SK-N-SH (cell line): Measurements from ENCODE around the gene OR52B6. TPM values are rescaled to one million over a fixed set of nuclear protein-coding genes. Genes with fewer than 3 reads are reported as not detected.

Source experiments
- CTCF ChIA-PET: fragments of 300-600, 350-600 bp; formaldehyde crosslinking; extraction: SDS; loops from one replicate; lab custom pipeline; 2021; lab: Yijun Ruan, JAX
- POLR2A ChIA-PET: fragments of 350-600 bp; sonication (Branson Sonifier 250); formaldehyde crosslinking; extraction: SDS; loops from one replicate; lab custom pipeline; 2020; ENCODE audit warnings: antibody characterized with exemption, inconsistent platforms; lab: Yijun Ruan, JAX
- DNase-seq: peaks from one replicate; pipeline ENCODE4 v3.0.0; 2012
- H2AFZ ChIP-seq: fragments of 200-600 bp; sonication (generic); 2 replicates; pipeline ENCODE4 v1.8.1; 2016; ENCODE audit warnings: antibody characterized with exemption, mild to moderate bottlenecking, low read depth
- H3F3A ChIP-seq: fragments of 200-600 bp; sonication (generic); replicated peaks from 2 replicates; pipeline ENCODE3; 2016; ENCODE audit warnings: antibody characterized with exemption, mild to moderate bottlenecking; ENCODE audit not compliant: insufficient read depth
- H3K27ac ChIP-seq, 2 experiments: fragments of 200-500 bp in 1 of 2; fragments of 200-600 bp in 1 of 2; sonication (Bioruptor generic) in 1 of 2; sonication (generic), shearing (Covaris generic) in 1 of 2; 2 replicates each; pipeline versions ENCODE4 v1.5.1 to v1.6.1; 2014 to 2016; ENCODE audit warnings: low read depth in 2 of 2, inconsistent platforms in 1 of 2, low read length in 1 of 2, mild to moderate bottlenecking in 1 of 2, mixed read lengths in 1 of 2
- H3K27me3 ChIP-seq: fragments of 200-600 bp; sonication (generic), shearing (Covaris generic); 2 replicates; pipeline ENCODE4 v1.6.1; 2016; ENCODE audit warnings: mixed run types; ENCODE audit not compliant: insufficient read depth
- H3K36me3 ChIP-seq, 2 experiments: fragments of 200-500 bp in 1 of 2; fragments of 200-600 bp in 1 of 2; sonication (Bioruptor generic) in 1 of 2; sonication (generic) in 1 of 2; replicated peaks in 1 of 2; 2 replicates each; pipeline versions ENCODE3 to v1.5.1; 2014 to 2016; ENCODE audit warnings: low read length in 1 of 2, mild to moderate bottlenecking in 1 of 2; ENCODE audit not compliant: insufficient read depth in 2 of 2, control insufficient read depth in 1 of 2
- H3K4me1 ChIP-seq, 2 experiments: fragments of 200-500 bp in 1 of 2; fragments of 200-600 bp in 1 of 2; sonication (Bioruptor generic) in 1 of 2; sonication (generic), shearing (Covaris generic) in 1 of 2; 2 replicates each; pipeline versions ENCODE4 v1.5.1 to v1.6.1; 2014 to 2016; ENCODE audit warnings: low read depth in 1 of 2, low read length in 1 of 2, mixed run types in 1 of 2; ENCODE audit not compliant: insufficient read depth in 2 of 2, control insufficient read depth in 1 of 2
- H3K4me2 ChIP-seq: fragments of 200-600 bp; sonication (generic), shearing (Covaris generic); 2 replicates; pipeline ENCODE4 v1.6.1; 2017; ENCODE audit warnings: mixed run types
- H3K4me3 ChIP-seq, 2 experiments: fragments of 200-500 bp in 1 of 2; fragments of 200-600 bp in 1 of 2; sonication (Bioruptor generic) in 1 of 2; sonication (generic), shearing (Covaris generic) in 1 of 2; 2 replicates each; pipeline versions ENCODE4 v1.5.1 to v1.8.1; 2014 to 2016; ENCODE audit warnings: low read depth in 2 of 2, inconsistent platforms in 1 of 2, low read length in 1 of 2, mild to moderate bottlenecking in 1 of 2, mixed read lengths in 1 of 2, moderate library complexity in 1 of 2
- H3K79me2 ChIP-seq: fragments of 200-600 bp; sonication (generic); 2 replicates; pipeline ENCODE4 v1.8.1; 2017; ENCODE audit warnings: mild to moderate bottlenecking; ENCODE audit not compliant: insufficient read depth
- H3K9ac ChIP-seq: fragments of 200-600 bp; sonication (generic); 2 replicates; pipeline ENCODE4 v1.6.1; 2017; ENCODE audit warnings: mixed run types
- H3K9me2 ChIP-seq: fragments of 200-600 bp; sonication (generic); 2 replicates; pipeline ENCODE4 v1.6.1; 2017; ENCODE audit warnings: mixed run types
- H3K9me3 ChIP-seq: fragments of 200-600 bp; sonication (generic); 2 replicates; pipeline ENCODE4 v1.6.1; 2017; ENCODE audit warnings: mixed run types, mild to moderate bottlenecking, moderate library complexity
- H4K20me1 ChIP-seq: fragments of 200-600 bp; sonication (generic); 2 replicates; pipeline ENCODE4 v1.6.1; 2017; ENCODE audit warnings: mild to moderate bottlenecking, mixed run types; ENCODE audit not compliant: insufficient read depth
- CTCF ChIP-seq: fragments of 200-600 bp; sonication (generic); IDR thresholded peaks from 2 replicates; pipeline ENCODE4 v1.6.1; 2017; ENCODE audit warnings: antibody characterized with exemption, mild to moderate bottlenecking, moderate library complexity
- ELF1 ChIP-seq: IDR thresholded peaks from 2 replicates; pipeline ENCODE4 v1.4.0; 2012
- EP300 ChIP-seq, 2 experiments: IDR thresholded peaks; 2 replicates each; pipeline versions ENCODE4 v1.4.0 to v1.6.1; 2012; ENCODE audit warnings: borderline replicate concordance in 1 of 2, low read depth in 1 of 2, low read length in 1 of 2
- FOSL2 ChIP-seq: IDR thresholded peaks from 2 replicates; pipeline ENCODE4 v1.4.0; 2012; ENCODE audit warnings: low read depth, mild to moderate bottlenecking, moderate library complexity, borderline replicate concordance
- FOXJ3 ChIP-seq: sonication (generic); formaldehyde crosslinking; IDR thresholded peaks from 2 replicates; pipeline ENCODE4 v1.5.1; 2020; ENCODE audit warnings: mild to moderate bottlenecking, missing genetic modification reagents
- GATA2 ChIP-seq: sonication (generic); formaldehyde crosslinking; IDR thresholded peaks from 2 replicates; pipeline ENCODE4 v1.5.0; 2020; ENCODE audit warnings: mild to moderate bottlenecking, missing genetic modification reagents
- IRF3 ChIP-seq: fragments of 150-350 bp; IDR thresholded peaks from 2 replicates; pipeline ENCODE4 v1.6.1; 2016; ENCODE audit warnings: mild to moderate bottlenecking, low read depth, low read length
- JUND ChIP-seq: IDR thresholded peaks from 2 replicates; pipeline ENCODE4 v1.4.0; 2012
- MEF2A ChIP-seq: IDR thresholded peaks from 2 replicates; pipeline ENCODE4 v1.4.0; 2012; ENCODE audit warnings: low read depth, borderline replicate concordance
- MXI1 ChIP-seq: IDR thresholded peaks from 2 replicates; pipeline ENCODE4 v1.6.1; 2012; ENCODE audit warnings: mild to moderate bottlenecking, low read depth, low read length, improper control_type of control experiment
- NRF1 ChIP-seq: IDR thresholded peaks from 2 replicates; pipeline ENCODE4 v1.6.1; 2012; ENCODE audit warnings: low read depth, mild to moderate bottlenecking, low read length
- POLR2AphosphoS5 ChIP-seq: IDR thresholded peaks from 2 replicates; pipeline ENCODE4 v1.6.1; 2012; ENCODE audit warnings: low read depth, low read length
- RAD21 ChIP-seq: IDR thresholded peaks from 2 replicates; pipeline ENCODE4 v1.6.1; 2012; ENCODE audit warnings: mild to moderate bottlenecking, low read length
- RCOR1 ChIP-seq: fragments of 150-350 bp; IDR thresholded peaks from 2 replicates; pipeline ENCODE4 v1.6.1; 2017; ENCODE audit warnings: antibody characterized with exemption, low read length
- RFX5 ChIP-seq: IDR thresholded peaks from 2 replicates; pipeline ENCODE4 v1.6.1; 2012; ENCODE audit warnings: mild to moderate bottlenecking, improper control_type of control experiment, low read length
- RXRA ChIP-seq: IDR thresholded peaks from 2 replicates; pipeline ENCODE4 v1.4.0; 2012; ENCODE audit warnings: low read depth, mild to moderate bottlenecking, borderline replicate concordance
- TCF12 ChIP-seq: IDR thresholded peaks from 2 replicates; pipeline ENCODE4 v1.4.0; 2012
- YY1 ChIP-seq: IDR thresholded peaks from 2 replicates; pipeline ENCODE4 v1.4.0; 2012; ENCODE audit warnings: low read depth, mild to moderate bottlenecking
- ZBTB33 ChIP-seq: IDR thresholded peaks from 2 replicates; pipeline ENCODE4 v1.4.0; 2012; ENCODE audit warnings: low read depth, borderline replicate concordance
- WGBS: methylation state at CpG from one replicate; pipeline ENCODE4 v1.1.6; 2017; ENCODE audit warnings: low lambda C conversion rate; 5-methylcytosine and 5-hydroxymethylcytosine counted together
- polyA plus RNA-seq, 3 experiments: library from polyadenylated mRNA; depleted of rRNA; stranded (reverse); fragments of >200 nt; gene quantifications; 2 replicates each; pipeline ENCODE4 v1.2.3, GENCODE V29; 2012
- TF ChIP-seq, protein P1 (sequence below): IDR thresholded peaks from 2 replicates; pipeline ENCODE4; 2012
- TF ChIP-seq, protein P2 (sequence below): IDR thresholded peaks from 2 replicates; pipeline ENCODE4 v1.4.0; 2012; ENCODE audit warnings: low read depth, borderline replicate concordance
- TF ChIP-seq, protein P3 (sequence below): IDR thresholded peaks from 2 replicates; pipeline ENCODE4 v1.4.0; 2012; ENCODE audit warnings: low read depth
- TF ChIP-seq, protein P4 (sequence below): fragments of 150-350 bp; IDR thresholded peaks from 2 replicates; pipeline ENCODE4 v1.6.1; 2017; ENCODE audit warnings: antibody characterized with exemption, low read length, low read depth, borderline replicate concordance

The OR52B6 gene
- polyA plus RNA-seq, 1 of the 3 experiments (the other 2 are of a cell fraction), result not detected

GRCh38 chr11:5536482-5536881 lies 44.2 kb upstream of the OR52B6 start (continued):
- TF ChIP-seq, protein P1, sequence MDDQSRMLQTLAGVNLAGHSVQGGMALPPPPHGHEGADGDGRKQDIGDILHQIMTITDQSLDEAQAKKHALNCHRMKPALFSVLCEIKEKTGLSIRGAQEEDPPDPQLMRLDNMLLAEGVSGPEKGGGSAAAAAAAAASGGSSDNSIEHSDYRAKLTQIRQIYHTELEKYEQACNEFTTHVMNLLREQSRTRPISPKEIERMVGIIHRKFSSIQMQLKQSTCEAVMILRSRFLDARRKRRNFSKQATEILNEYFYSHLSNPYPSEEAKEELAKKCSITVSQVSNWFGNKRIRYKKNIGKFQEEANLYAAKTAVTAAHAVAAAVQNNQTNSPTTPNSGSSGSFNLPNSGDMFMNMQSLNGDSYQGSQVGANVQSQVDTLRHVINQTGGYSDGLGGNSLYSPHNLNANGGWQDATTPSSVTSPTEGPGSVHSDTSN, result no peak
- TF ChIP-seq POLR2AphosphoS5, result no peak
- no peak for TF ChIP-seq NRF1
- TF ChIP-seq FOXJ3 (CRISPR knock-in tag), result no peak
- TF ChIP-seq FOSL2, result no peak

DNA sequence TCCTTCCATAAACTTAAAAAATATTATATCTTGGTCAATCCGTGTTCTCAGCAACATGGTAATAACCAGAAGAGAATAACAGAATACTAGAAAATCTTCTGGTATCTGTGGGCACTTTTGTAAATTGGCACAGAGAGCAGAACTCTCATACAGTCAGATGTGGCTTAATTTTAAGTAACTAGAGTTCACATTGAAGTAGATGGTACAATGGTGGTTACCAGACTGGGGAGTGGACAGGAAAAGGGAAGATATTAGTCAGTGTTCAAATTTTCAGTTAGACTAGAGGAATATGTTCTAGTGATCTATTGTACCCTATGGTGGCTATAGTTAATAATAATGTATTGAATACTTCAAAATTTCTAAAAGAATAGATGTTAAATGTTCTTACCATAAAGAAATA lies 39.2 kb upstream of the OR52B6 start:
- Histone ChIP-seq H3K9me3 (no peaks in the 10 kb centered on the region), H3K4me3 (no peak overlapping the region), H3K9ac (no peak overlapping the region), H3K27ac (no peak overlapping the region), H3F3A (no peaks in the 10 kb centered on the region), H2AFZ (no peak overlapping the region), H3K79me2 (no peaks in the 10 kb centered on the region), H3K36me3 (no peaks in the 10 kb centered on the region), H4K20me1 (no peaks in the 10 kb centered on the region), H3K27me3 (no peaks in the 10 kb centered on the region; the same call in 1 of the 2 replicates), H3K4me2 (no peak overlapping the region), H3K4me1 (no peaks in the 10 kb centered on the region), H3K9me2 (no peaks in the 10 kb centered on the region)
- TF ChIP-seq RXRA (no peak), EP300 (IDR thresholded peaks at IDR 0.05; ENCODE audit: borderline replicate concordance in 1 of 2, low read depth in 1 of 2, low read length in 1 of 2) (no peak), RFX5 (no peak), POLR2AphosphoS5 (no peak), GATA2 (no peak), TCF12 (no peak), YY1 (no peak), NRF1 (no peak), MXI1 (no peak), JUND (no peak), CTCF (no peak), RCOR1 (no peak), ELF1 (no peak), RAD21 (no peak), MEF2A (no peak), ZBTB33 (no peak), IRF3 (no peak)
- TF ChIP-seq, protein P2, sequence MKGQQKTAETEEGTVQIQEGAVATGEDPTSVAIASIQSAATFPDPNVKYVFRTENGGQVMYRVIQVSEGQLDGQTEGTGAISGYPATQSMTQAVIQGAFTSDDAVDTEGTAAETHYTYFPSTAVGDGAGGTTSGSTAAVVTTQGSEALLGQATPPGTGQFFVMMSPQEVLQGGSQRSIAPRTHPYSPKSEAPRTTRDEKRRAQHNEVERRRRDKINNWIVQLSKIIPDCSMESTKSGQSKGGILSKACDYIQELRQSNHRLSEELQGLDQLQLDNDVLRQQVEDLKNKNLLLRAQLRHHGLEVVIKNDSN, result no peak
- TF ChIP-seq, protein P3, sequence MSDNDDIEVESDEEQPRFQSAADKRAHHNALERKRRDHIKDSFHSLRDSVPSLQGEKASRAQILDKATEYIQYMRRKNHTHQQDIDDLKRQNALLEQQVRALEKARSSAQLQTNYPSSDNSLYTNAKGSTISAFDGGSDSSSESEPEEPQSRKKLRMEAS, result no peak
- TF ChIP-seq, protein P4, sequence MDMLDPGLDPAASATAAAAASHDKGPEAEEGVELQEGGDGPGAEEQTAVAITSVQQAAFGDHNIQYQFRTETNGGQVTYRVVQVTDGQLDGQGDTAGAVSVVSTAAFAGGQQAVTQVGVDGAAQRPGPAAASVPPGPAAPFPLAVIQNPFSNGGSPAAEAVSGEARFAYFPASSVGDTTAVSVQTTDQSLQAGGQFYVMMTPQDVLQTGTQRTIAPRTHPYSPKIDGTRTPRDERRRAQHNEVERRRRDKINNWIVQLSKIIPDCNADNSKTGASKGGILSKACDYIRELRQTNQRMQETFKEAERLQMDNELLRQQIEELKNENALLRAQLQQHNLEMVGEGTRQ, result no peak
- DNase-seq, result no peak
- ChIA-PET POLR2A (no interaction called here), CTCF (no interaction called here)
- WGBS, result 0% methylated on average over 1 of the region's 1 CpG
